ENCODE data around the gene SLIT3. TPM values are rescaled to one million over a fixed set of nuclear protein-coding genes. Genes with fewer than 3 reads are reported as not detected.

The SLIT3 gene
- total RNA-seq, 1 experiment from 2014 or later = 0.44 TPM

DNA sequence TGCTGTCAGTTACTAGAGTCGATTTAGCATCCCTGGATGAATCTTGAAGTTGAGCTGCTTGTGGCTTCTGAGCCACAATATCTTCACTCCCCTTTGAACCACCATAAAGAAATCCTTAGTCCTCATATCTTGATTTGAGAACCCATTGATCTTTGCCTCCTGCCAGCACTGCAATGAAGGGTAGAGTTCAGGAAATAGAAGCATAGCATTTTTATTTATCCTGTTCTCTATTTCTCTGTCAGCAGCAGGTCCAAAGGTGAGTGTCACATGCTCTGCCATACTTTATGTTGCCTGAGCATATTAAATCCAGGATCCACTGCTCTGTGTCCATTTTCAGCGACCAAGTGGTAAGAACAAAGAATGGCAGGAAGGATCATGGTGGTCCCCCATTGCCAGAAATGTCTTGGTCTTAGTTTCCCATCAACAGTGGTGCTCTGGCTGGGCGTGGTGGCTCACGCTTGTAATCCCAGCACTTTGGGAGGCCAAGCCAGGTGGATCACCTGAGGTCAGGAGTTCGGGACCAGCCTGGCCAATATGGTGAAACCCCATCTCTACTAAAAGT, 641.6 kb downstream of the SLIT3 start:
- ChIA-PET CTCF (no interaction called here), POLR2A (ENCODE audit: unreplicated experiment) (no interaction called here)
- Histone ChIP-seq H3K27me3 (ENCODE audit: low read length) (no peaks in the 10 kb centered on the region), H4K20me1 (ENCODE audit: low read length) (no peaks in the 10 kb centered on the region), H3K4me2 (ENCODE audit: low read length) (no peak overlapping the region), H3F3A (ENCODE audit: low read length, unreplicated experiment) (no peaks in the 10 kb centered on the region), H3K4me3 (ENCODE audit: low read length) (no peak overlapping the region), H3K9me2 (replicated peaks; ENCODE audit: low read length) (no peaks in the 10 kb centered on the region), H2AFZ (ENCODE audit: low read length) (no peak overlapping the region), H3K79me2 (ENCODE audit: low read length) (no peaks in the 10 kb centered on the region), H3K4me1 (ENCODE audit: insufficient read depth, low read length) (peaks cover 8% of the 10 kb centered on the region; the same call in 1 of the 2 replicates), H3K36me3 (ENCODE audit: low read depth, low read length) (no peaks in the 10 kb centered on the region), H3K9ac (ENCODE audit: low read length) (no peak overlapping the region), H3K9me3 (ENCODE audit: low read length) (no peaks in the 10 kb centered on the region), H3K27ac (ENCODE audit: low read length) (no peak overlapping the region)
- TF ChIP-seq EZH2phosphoT487 (IDR thresholded peaks at IDR 0.05; ENCODE audit: borderline replicate concordance, low read length) (no peak), EZH2 (IDR thresholded peaks at IDR 0.05; ENCODE audit: low read length, unreplicated experiment) (no peak)
- TF ChIP-seq, protein P1, sequence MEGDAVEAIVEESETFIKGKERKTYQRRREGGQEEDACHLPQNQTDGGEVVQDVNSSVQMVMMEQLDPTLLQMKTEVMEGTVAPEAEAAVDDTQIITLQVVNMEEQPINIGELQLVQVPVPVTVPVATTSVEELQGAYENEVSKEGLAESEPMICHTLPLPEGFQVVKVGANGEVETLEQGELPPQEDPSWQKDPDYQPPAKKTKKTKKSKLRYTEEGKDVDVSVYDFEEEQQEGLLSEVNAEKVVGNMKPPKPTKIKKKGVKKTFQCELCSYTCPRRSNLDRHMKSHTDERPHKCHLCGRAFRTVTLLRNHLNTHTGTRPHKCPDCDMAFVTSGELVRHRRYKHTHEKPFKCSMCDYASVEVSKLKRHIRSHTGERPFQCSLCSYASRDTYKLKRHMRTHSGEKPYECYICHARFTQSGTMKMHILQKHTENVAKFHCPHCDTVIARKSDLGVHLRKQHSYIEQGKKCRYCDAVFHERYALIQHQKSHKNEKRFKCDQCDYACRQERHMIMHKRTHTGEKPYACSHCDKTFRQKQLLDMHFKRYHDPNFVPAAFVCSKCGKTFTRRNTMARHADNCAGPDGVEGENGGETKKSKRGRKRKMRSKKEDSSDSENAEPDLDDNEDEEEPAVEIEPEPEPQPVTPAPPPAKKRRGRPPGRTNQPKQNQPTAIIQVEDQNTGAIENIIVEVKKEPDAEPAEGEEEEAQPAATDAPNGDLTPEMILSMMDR (conservative IDR thresholded peaks at IDR 0.05; ENCODE audit: low read depth, low read length) = no peak
- intact Hi-C loops (cut with micrococcal nuclease) = no loop called here
- ATAC-seq (no peak), DNase-seq (no peak)
- BruUV-seq (replicated peaks) = no TSS peak

DNA sequence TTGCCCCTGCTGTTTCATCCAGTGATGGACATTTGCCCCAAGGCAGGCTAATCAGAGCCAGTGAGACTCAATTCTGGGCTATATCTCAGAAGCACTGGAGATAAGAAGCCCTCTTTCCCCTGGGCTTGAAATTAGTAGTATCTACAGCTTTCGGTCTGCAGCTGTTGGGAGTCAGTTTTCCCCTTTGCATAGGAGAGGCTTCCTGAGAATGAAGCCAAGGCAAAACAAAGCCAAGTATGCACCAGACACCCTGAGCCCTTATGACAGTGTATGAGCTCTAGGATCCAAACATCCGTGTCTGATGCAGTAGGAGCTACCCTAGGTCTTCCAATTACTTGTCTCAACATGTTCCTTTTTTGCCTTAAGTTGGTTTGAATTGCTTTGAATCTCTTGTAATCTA, 642.5 kb downstream of the SLIT3 start:
- Histone ChIP-seq H3K79me2 (ENCODE audit: low read length) (no peaks in the 10 kb centered on the region), H3K9ac (ENCODE audit: low read length) (no peak overlapping the region), H3K4me2 (ENCODE audit: low read length) (no peak overlapping the region), H2AFZ (ENCODE audit: low read length) (no peak overlapping the region), H3K4me1 (ENCODE audit: insufficient read depth, low read length) (peaks cover 8% of the 10 kb centered on the region; the same call in 1 of the 2 replicates), H3K27ac (ENCODE audit: low read length) (no peak overlapping the region), H3F3A (ENCODE audit: low read length, unreplicated experiment) (no peaks in the 10 kb centered on the region), H3K9me3 (ENCODE audit: low read length) (no peaks in the 10 kb centered on the region), H3K4me3 (ENCODE audit: low read length) (no peak overlapping the region), H3K9me2 (replicated peaks; ENCODE audit: low read length) (no peaks in the 10 kb centered on the region), H4K20me1 (ENCODE audit: low read length) (no peaks in the 10 kb centered on the region), H3K27me3 (ENCODE audit: low read length) (no peaks in the 10 kb centered on the region), H3K36me3 (ENCODE audit: low read depth, low read length) (no peaks in the 10 kb centered on the region)
- no peak for ATAC-seq
- DNase-seq = no peak
- TF ChIP-seq EZH2phosphoT487 (IDR thresholded peaks at IDR 0.05; ENCODE audit: borderline replicate concordance, low read length) (no peak), EZH2 (IDR thresholded peaks at IDR 0.05; ENCODE audit: low read length, unreplicated experiment) (no peak)
- TF ChIP-seq, protein P1 (conservative IDR thresholded peaks at IDR 0.05; ENCODE audit: low read depth, low read length) = no peak
- intact Hi-C loops (cut with micrococcal nuclease) = no loop called here
- CTCF ChIA-PET = no interaction called here
- POLR2A ChIA-PET (ENCODE audit: unreplicated experiment) = no interaction called here
- no TSS peak for BruUV-seq (replicated peaks)

DNA sequence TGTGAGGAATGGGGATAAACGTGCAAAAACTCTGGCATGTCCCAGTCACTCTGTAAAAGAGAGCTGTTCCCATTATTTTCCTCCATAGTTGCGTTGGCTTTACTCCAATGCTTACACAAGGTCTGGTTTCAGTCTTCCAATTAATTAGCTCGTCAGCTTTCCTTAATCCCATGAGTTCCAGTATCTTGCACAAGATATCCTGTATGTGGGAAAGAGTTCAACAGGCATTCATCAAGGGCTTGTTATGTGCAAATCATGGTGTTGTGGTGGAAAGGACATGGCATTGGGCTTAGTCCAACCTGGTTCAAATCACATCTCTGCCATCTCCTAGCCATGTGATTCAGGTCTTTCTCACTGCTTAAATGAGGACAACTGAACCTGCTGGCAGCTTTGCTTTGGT, 644.3 kb downstream of the SLIT3 start:
- H2AFZ ChIP-seq (ENCODE audit: low read length) = no peak overlapping the region
- no peaks in the 10 kb centered on the region for H4K20me1 ChIP-seq (ENCODE audit: low read length)
- no peaks in the 10 kb centered on the region for H3K36me3 ChIP-seq (ENCODE audit: low read depth, low read length)
- peak overlapping the region; percentile 20 for H3K4me2 ChIP-seq (ENCODE audit: low read length)
- H3K9me3 ChIP-seq (ENCODE audit: low read length) = no peaks in the 10 kb centered on the region
- TSS peak; percentile 75 for BruUV-seq (replicated peaks)
- DNase-seq (peak; percentile 7), ATAC-seq (peak; percentile 7)
- TF ChIP-seq, protein P1 (conservative IDR thresholded peaks at IDR 0.05; ENCODE audit: low read depth, low read length) = no peak
- TF ChIP-seq EZH2phosphoT487 (IDR thresholded peaks at IDR 0.05; ENCODE audit: borderline replicate concordance, low read length) (no peak), EZH2 (IDR thresholded peaks at IDR 0.05; ENCODE audit: low read length, unreplicated experiment) (no peak)
- H3K9ac ChIP-seq (ENCODE audit: low read length) = peak overlapping the region; percentile 19; the same call in 1 of the 2 replicates
- no peaks in the 10 kb centered on the region for H3K79me2 ChIP-seq (ENCODE audit: low read length)
- H3K4me3 ChIP-seq (ENCODE audit: low read length) = no peak overlapping the region
- intact Hi-C loops (cut with micrococcal nuclease) = loop anchor here (1.0 kb wide), 1 partner anchor 77 kb away; the partner anchor contains the start of gene PANK3
- H3K27me3 ChIP-seq (ENCODE audit: low read length) = no peaks in the 10 kb centered on the region
- ChIA-PET POLR2A (ENCODE audit: unreplicated experiment) (no interaction called here), CTCF (no interaction called here)
- no peaks in the 10 kb centered on the region for H3K9me2 ChIP-seq (replicated peaks; ENCODE audit: low read length)
- H3K27ac ChIP-seq (ENCODE audit: low read length) = peak overlapping the region; percentile 80
- no peaks in the 10 kb centered on the region for H3F3A ChIP-seq (ENCODE audit: low read length, unreplicated experiment)
- peaks cover 17% of the 10 kb centered on the region for H3K4me1 ChIP-seq (ENCODE audit: insufficient read depth, low read length)

Data from PC-3 (cell line).